OCI-LY1 (cell line): Measurements from ENCODE around the gene TRDMT1.

ENCODE experiments used
- H2AFZ ChIP-seq: fragments of 200-600 bp; sonication (generic), shearing (Covaris generic); 2 replicates; pipeline ENCODE4 v1.6.0; 2014; ENCODE audit warnings: antibody characterized with exemption, mild to moderate bottlenecking, low read length
- H3F3A ChIP-seq: fragments of 200-600 bp; sonication (generic), shearing (Covaris generic); 2 replicates; pipeline ENCODE4 v1.6.0; 2014; ENCODE audit warnings: mild to moderate bottlenecking, antibody characterized with exemption, low read length, moderate library complexity; ENCODE audit not compliant: insufficient read depth
- H3K27ac ChIP-seq: fragments of 200-600 bp; sonication (generic); 2 replicates; pipeline ENCODE4 v1.5.1; 2014; ENCODE audit warnings: low read length, mixed run types, mild to moderate bottlenecking, low read depth; ENCODE audit not compliant: poor library complexity, severe bottlenecking
- H3K27me3 ChIP-seq: fragments of 200-600 bp; sonication (generic); 2 replicates; pipeline ENCODE4 v1.6.0; 2014; ENCODE audit warnings: antibody characterized with exemption, mild to moderate bottlenecking, low read length, moderate library complexity; ENCODE audit not compliant: insufficient read depth
- H3K36me3 ChIP-seq: fragments of 200-600 bp; sonication (generic); 2 replicates; pipeline ENCODE4 v1.6.1; 2014; ENCODE audit warnings: mild to moderate bottlenecking, antibody characterized with exemption, low read length, moderate library complexity, mixed read lengths; ENCODE audit not compliant: insufficient read depth
- H3K4me1 ChIP-seq: fragments of 200-600 bp; sonication (generic); 2 replicates; pipeline ENCODE4 v1.5.1; 2014; ENCODE audit warnings: mild to moderate bottlenecking, low read length, moderate library complexity; ENCODE audit not compliant: insufficient read depth, severe bottlenecking
- H3K4me2 ChIP-seq: fragments of 200-600 bp; sonication (generic), shearing (Covaris generic); 2 replicates; pipeline ENCODE4 v1.6.1; 2014; ENCODE audit warnings: low read length
- H3K4me3 ChIP-seq: fragments of 200-600 bp; sonication (generic); 2 replicates; pipeline ENCODE4 v1.5.1; 2014; ENCODE audit warnings: low read length, low read depth, mild to moderate bottlenecking, mixed read lengths; ENCODE audit not compliant: poor library complexity, severe bottlenecking
- H3K79me2 ChIP-seq: fragments of 200-600 bp; shearing (Covaris generic); 2 replicates; pipeline ENCODE4 v1.6.1; 2016; ENCODE audit warnings: mixed run types, low read length, mixed read lengths; ENCODE audit not compliant: insufficient read depth
- H3K9ac ChIP-seq: fragments of 200-600 bp; sonication (generic), shearing (Covaris generic); 2 replicates; pipeline ENCODE4 v1.6.1; 2014; ENCODE audit warnings: mild to moderate bottlenecking, low read length, mixed read lengths
- H3K9me2 ChIP-seq: fragments of 200-600 bp; sonication (generic), shearing (Covaris generic); 2 replicates; pipeline ENCODE4 v1.6.1; 2014; ENCODE audit warnings: low read depth, mild to moderate bottlenecking, low read length, mixed read lengths
- H3K9me3 ChIP-seq: fragments of 200-600 bp; shearing (Covaris generic); 2 replicates; pipeline ENCODE4 v1.6.1; 2014; ENCODE audit warnings: low read length, mixed read lengths
- H4K20me1 ChIP-seq: fragments of 200-600 bp; sonication (generic), shearing (Covaris generic); 2 replicates; pipeline ENCODE4 v1.6.0; 2016; ENCODE audit warnings: mild to moderate bottlenecking, low read length; ENCODE audit not compliant: insufficient read depth
- EZH2 ChIP-seq: fragments of 200-600 bp; sonication (generic), shearing (Covaris generic); IDR thresholded peaks from 2 replicates; pipeline ENCODE4 v1.8.0; 2017; ENCODE audit warnings: borderline replicate concordance, mixed run types, mild to moderate bottlenecking, antibody characterized with exemption, low read length, moderate library complexity, mixed read lengths
- TF ChIP-seq, protein P1 (sequence below): fragments of 200-600 bp; sonication (generic), shearing (Covaris generic); IDR thresholded peaks from 2 replicates; pipeline ENCODE4 v1.5.1; 2017; ENCODE audit warnings: mild to moderate bottlenecking, antibody characterized with exemption, low read length, moderate library complexity, mixed read lengths

Gene TRDMT1

DNA sequence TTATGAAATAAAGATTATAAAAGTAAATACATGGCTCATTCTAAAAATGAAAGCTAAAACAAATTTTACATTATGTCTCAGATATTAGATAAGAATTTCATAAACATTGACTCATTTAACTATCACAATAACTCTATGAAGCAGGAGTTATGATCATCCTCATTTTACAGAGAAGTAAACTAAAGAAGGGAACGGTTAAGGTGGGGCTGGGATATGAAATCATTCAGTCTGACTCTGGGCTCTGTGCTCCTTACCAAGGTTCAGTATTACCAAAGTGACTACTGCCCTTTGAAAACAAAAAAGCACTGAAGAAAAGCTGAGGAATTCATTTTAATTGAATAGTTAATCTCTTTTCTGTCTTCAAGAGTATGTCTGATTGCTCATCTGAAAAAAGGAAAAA is 49.8 kb downstream of the TRDMT1 start:
- Histone ChIP-seq H3K36me3 (no peaks in the 10 kb centered on the region), H2AFZ (no peak overlapping the region), H3K27ac (no peak overlapping the region), H3K9ac (no peak overlapping the region), H3K79me2 (no peaks in the 10 kb centered on the region), H3K4me1 (no peaks in the 10 kb centered on the region), H3K9me3 (no peaks in the 10 kb centered on the region), H3K4me2 (no peak overlapping the region), H3K9me2 (no peaks in the 10 kb centered on the region), H3K4me3 (no peak overlapping the region), H3F3A (no peaks in the 10 kb centered on the region), H3K27me3 (no peaks in the 10 kb centered on the region), H4K20me1 (no peaks in the 10 kb centered on the region)
- TF ChIP-seq, protein P1, sequence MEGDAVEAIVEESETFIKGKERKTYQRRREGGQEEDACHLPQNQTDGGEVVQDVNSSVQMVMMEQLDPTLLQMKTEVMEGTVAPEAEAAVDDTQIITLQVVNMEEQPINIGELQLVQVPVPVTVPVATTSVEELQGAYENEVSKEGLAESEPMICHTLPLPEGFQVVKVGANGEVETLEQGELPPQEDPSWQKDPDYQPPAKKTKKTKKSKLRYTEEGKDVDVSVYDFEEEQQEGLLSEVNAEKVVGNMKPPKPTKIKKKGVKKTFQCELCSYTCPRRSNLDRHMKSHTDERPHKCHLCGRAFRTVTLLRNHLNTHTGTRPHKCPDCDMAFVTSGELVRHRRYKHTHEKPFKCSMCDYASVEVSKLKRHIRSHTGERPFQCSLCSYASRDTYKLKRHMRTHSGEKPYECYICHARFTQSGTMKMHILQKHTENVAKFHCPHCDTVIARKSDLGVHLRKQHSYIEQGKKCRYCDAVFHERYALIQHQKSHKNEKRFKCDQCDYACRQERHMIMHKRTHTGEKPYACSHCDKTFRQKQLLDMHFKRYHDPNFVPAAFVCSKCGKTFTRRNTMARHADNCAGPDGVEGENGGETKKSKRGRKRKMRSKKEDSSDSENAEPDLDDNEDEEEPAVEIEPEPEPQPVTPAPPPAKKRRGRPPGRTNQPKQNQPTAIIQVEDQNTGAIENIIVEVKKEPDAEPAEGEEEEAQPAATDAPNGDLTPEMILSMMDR = no peak

DNA sequence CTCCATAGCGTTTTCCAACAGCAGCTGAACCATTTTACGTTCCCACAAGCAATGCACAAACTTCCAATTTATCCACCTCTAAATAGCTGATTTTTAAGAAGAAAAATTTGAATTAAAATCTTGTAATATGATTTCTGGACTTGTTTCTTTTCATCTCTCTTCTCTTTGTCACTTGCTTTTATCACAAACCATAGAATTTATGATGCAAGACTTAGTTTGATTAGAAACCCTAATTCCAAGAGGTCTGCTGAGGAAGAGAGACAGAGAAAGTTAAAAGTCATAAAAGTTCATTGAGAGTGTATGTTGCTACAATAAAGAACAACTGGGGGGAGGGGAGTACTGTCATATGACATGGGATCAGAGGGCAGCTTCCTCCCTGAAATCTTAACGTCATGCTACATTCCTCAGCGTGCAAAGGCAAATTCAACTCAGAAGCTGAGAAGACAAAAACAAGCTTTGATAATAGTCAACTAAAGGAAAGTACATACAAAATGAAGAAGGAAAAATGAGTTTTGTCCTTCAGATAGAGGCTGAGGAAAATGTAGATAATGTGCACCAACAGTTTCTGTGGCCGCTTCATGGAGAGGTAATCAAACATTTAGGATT is 53.5 kb downstream of the TRDMT1 start:
- Histone ChIP-seq H3K27ac (no peak overlapping the region), H3K36me3 (no peaks in the 10 kb centered on the region)
- TF ChIP-seq EZH2 = no peak
- TF ChIP-seq, protein P1 = no peak

DNA sequence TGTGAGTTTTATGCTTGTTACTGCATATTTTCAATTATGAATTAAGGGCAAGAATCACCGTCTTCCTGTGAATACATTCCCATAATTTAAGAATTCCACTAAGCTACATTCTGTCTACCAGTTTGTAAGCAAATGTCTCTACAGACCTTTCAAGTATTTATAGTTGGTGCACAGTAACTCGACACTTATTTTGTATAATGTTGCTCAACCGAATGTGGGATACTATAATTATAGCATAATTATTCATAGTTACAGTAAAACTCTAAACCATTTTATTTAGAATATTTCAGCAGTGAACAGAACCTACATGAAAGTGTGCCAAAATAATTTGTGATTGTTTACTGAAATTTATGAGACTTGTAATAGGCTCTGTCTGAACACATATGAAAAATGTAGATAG is 54.6 kb downstream of the TRDMT1 start:
- TF ChIP-seq EZH2 = no peak
- TF ChIP-seq, protein P1 = no peak
- H4K20me1 ChIP-seq = no peaks in the 10 kb centered on the region
- H3K36me3 ChIP-seq = no peaks in the 10 kb centered on the region
- H3K27ac ChIP-seq = no peak overlapping the region
- H3K79me2 ChIP-seq = no peaks in the 10 kb centered on the region
- no peaks in the 10 kb centered on the region for H3F3A ChIP-seq
- no peak overlapping the region for H3K4me3 ChIP-seq
- H3K4me2 ChIP-seq = no peak overlapping the region
- H3K9ac ChIP-seq = no peak overlapping the region
- H3K4me1 ChIP-seq = no peaks in the 10 kb centered on the region
- H3K9me3 ChIP-seq = no peaks in the 10 kb centered on the region
- H3K27me3 ChIP-seq = no peaks in the 10 kb centered on the region
- H3K9me2 ChIP-seq = no peaks in the 10 kb centered on the region
- H2AFZ ChIP-seq = no peak overlapping the region

More for the DNA sequence above, 53.5 kb downstream of the TRDMT1 start:
- H3K9ac ChIP-seq = no peak overlapping the region
- no peak overlapping the region for H3K4me2 ChIP-seq
- no peaks in the 10 kb centered on the region for H3F3A ChIP-seq
- H2AFZ ChIP-seq = no peak overlapping the region
- no peaks in the 10 kb centered on the region for H3K9me3 ChIP-seq
- H3K4me3 ChIP-seq = no peak overlapping the region
- H3K79me2 ChIP-seq = no peaks in the 10 kb centered on the region
- no peaks in the 10 kb centered on the region for H3K4me1 ChIP-seq
- no peaks in the 10 kb centered on the region for H3K27me3 ChIP-seq
- no peaks in the 10 kb centered on the region for H4K20me1 ChIP-seq
- H3K9me2 ChIP-seq = no peaks in the 10 kb centered on the region
